Measurements from ENCODE around the gene AGAP1.

Gene AGAP1

GRCh38 chr2:236169151-236169721 lies 675.4 kb downstream of the AGAP1 start:
- DNase-seq, result peak in 1 of 3 experiments; percentile 55

GRCh38 chr2:236169741-236170589 lies 676.1 kb downstream of the AGAP1 start:
- DNase-seq, result no peak

GRCh38 chr2:236170590-236171165 lies 676.8 kb downstream of the AGAP1 start:
- DNase-seq, result no peak

- DNase-seq, result no peak
Measured at GRCh38 chr2:236171181-236171679, 677.4 kb downstream of the AGAP1 start.

- DNase-seq, result no peak
Measured at GRCh38 chr2:236171680-236172254, 677.9 kb downstream of the AGAP1 start.

GRCh38 chr2:236172255-236173035 lies 678.6 kb downstream of the AGAP1 start:
- DNase-seq, result no peak

GRCh38 chr2:236173036-236173728 lies 679.3 kb downstream of the AGAP1 start:
- DNase-seq, result no peak

GRCh38 chr2:236173729-236174607 lies 680.1 kb downstream of the AGAP1 start:
- no peak for DNase-seq

DNA sequence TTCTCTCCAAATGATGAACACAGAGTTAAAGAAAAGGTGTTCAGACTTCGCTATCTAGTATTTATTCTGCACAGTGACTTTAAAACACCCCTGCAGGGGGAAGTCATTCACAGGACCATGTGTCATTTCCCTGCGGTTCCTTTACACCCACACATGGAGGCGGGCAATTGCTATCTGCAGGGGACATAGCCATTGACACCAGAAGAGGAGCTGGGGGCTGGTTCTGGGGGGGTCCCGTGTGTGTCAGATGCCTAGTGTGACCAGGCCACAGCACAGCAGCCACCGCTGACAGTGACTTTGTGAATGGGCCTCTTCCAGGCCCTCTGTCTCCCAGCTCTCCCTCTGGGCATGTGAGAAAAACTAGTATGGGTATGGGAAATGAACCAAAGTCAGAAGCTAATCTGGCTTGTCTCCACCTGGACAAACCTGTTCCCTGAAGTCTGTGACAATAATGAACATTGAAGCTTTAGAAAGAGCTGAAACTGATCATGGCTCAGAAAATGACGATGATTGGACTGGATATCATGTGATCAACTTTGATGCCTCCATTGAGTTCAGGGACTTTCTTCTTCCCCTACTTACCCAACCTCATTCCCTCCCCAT lies 681.8 kb downstream of the AGAP1 start:
- no peak for DNase-seq

GRCh38 chr2:236176417-236176816 lies 682.6 kb downstream of the AGAP1 start:
- no peak for DNase-seq

GRCh38 chr2:236176951-236177350 lies 683.1 kb downstream of the AGAP1 start:
- DNase-seq, result no peak

DNA sequence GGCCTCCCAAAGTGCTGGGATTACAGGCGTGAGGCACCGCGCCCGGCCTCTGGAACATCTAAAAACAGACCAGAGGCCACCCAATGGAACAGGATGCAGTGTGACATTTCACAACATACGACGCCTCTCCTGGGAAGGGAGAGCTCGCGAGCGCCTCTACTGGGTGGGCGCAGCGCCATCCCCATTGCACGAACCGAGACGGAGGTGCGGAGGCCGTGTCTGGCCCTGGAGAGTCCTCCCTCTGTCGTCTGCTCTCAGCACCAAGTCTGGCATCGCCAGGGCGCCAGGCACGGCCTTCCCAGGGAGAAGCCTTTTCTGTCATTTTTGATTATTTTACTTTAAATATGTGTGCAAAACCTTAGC lies 683.7 kb downstream of the AGAP1 start:
- peak; percentile 18 to 30 (median 21) for DNase-seq

DNA sequence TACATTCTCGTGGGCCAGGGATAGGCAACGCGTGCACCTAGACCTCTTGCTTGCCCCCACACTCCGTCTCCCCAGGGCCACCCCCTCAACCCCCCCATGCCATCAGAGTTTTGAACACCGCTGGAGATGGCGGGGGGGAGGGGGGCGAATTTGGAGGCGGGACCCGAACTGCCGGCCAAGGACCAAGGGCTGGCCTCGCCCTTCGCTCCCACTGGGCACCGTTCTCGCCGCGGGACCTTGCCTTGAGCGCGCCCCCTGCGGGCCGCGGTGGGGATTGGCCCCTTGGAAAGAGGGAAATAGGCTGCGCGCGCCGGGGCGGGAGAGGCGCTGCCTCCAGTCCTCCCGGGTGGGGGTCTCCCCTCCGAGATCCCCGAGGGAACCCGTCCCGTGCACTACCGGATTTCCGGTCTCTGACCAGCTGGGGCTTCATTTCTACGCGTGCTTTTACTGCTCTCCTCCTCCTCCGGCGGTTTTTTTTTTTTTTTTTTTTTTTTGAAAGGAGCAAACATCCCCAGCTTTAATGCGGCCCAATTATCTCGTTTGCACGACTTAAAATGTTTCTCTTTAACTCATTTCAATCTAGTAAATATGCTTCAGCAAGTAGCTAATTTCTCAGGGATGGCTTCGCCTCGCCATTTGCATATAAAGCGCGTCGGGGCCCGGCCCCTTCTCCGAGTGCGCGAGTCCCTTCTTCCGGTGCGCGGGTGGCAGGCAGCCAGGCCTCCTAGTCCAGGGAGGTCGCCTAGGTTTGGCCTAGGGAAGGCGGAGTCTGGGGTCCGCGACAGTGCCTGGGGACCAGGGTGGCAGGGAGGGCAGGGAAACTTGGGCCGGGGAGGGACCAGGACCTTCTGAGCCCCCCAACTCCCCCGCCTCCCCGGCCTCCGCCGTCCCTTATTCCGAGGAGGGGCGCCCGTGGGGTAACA lies 684.4 kb downstream of the AGAP1 start:
- DNase-seq, result peak; percentile 36 to 69 (median 57)

DNA sequence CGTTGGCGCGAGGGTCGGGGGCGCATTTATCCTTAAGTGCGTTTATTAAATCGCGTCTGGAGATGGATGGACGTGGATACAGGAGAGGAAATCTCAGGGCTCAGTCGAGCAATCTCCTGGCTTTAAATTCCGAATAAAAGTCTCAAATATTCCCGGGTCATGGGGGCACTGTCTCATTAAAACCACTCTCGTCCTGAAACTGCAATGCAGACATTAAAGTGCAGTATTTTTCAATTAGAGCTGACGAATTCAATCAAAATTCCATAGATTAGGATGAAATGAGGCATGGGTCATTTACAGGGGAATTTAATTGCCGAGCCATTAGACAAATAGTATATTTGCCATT lies 685.0 kb downstream of the AGAP1 start:
- DNase-seq, result no peak

GRCh38 chr2:236179236-236180075 lies 685.6 kb downstream of the AGAP1 start:
- DNase-seq, result peak in 2 of 3 experiments; percentile 23 to 47

DNA sequence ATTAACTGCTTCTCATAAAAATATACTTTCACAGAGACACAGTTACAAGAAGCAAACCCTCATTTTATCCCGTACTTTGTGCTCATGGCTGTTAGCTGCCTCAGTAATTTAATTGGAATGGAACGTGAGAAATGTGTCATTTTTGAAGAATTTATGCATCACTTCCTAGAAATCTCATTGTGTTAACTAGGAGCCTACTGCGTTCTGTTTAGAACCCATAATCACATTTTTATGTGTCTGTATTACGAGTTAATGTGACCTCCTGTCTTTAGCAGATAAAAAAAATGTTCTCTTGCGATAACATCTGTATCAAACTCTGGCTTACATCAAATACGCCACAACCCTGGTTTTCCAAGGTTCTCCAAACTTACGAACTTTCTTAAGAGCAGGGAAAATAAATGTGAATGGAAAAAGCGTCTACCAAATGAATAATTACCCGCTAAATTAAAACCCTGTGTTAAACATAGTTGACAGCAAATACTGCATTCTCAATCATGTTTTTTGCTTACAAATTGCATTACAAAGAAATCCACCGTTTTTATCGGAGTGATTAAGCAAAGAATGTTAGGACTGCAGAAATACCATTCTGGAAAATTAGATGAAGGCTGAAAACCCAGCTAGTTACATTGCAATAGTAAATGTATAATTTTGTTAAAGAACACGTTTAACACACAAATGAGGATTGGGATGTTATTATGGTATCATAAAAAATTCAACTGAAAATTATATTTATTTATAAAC lies 686.4 kb downstream of the AGAP1 start:
- DNase-seq, result peak in 1 of 3 experiments; percentile 47

- peak; percentile 20 to 78 (median 23) for DNase-seq
Measured at GRCh38 chr2:236180831-236181453, 687.1 kb downstream of the AGAP1 start.
